ENCODE results near the gene XXYLT1.

The XXYLT1 gene

GRCh38 chr3:195267096-195267495 lies 3.9 kb downstream of the XXYLT1 start:
- DNase-seq (ENCODE audit: low read depth in 2 of 2): no peak

GRCh38 chr3:195266428-195266827 lies 4.5 kb downstream of the XXYLT1 start:
- DNase-seq (ENCODE audit: low read depth in 2 of 2): no peak

- no peak for DNase-seq (ENCODE audit: low read depth in 2 of 2)
Observed at GRCh38 chr3:195265363-195265976, 5.5 kb downstream of the XXYLT1 start.

GRCh38 chr3:195263925-195264600 lies 6.9 kb downstream of the XXYLT1 start:
- DNase-seq (ENCODE audit: low read depth in 2 of 2): no peak

- no peak for DNase-seq (ENCODE audit: low read depth in 2 of 2)
Observed at GRCh38 chr3:195263193-195263924, 7.6 kb downstream of the XXYLT1 start.

- DNase-seq (ENCODE audit: low read depth in 2 of 2): no peak
Observed at GRCh38 chr3:195261925-195262324, 9.0 kb downstream of the XXYLT1 start.

GRCh38 chr3:195260280-195260905 lies 10.6 kb downstream of the XXYLT1 start:
- no peak for DNase-seq (ENCODE audit: low read depth in 2 of 2)

- DNase-seq (ENCODE audit: low read depth in 2 of 2): peak; percentile 68 to 81
Observed at GRCh38 chr3:195259475-195260279, 11.3 kb downstream of the XXYLT1 start.

- no peak for DNase-seq (ENCODE audit: low read depth in 2 of 2)
Observed at GRCh38 chr3:195259154-195259474, 11.8 kb downstream of the XXYLT1 start.

GRCh38 chr3:195258449-195259153 lies 12.4 kb downstream of the XXYLT1 start:
- DNase-seq (ENCODE audit: low read depth in 2 of 2): no peak

- DNase-seq (ENCODE audit: low read depth in 2 of 2): no peak
Observed at GRCh38 chr3:195257454-195258448, 13.2 kb downstream of the XXYLT1 start.

GRCh38 chr3:195256639-195257453 lies 14.1 kb downstream of the XXYLT1 start:
- no peak for DNase-seq (ENCODE audit: low read depth in 2 of 2)

- DNase-seq (ENCODE audit: low read depth in 2 of 2): no peak
Observed at GRCh38 chr3:195255571-195256501, 15.1 kb downstream of the XXYLT1 start.

- no peak for DNase-seq (ENCODE audit: low read depth in 2 of 2)
Observed at GRCh38 chr3:195255176-195255500, 15.8 kb downstream of the XXYLT1 start.

- no peak for DNase-seq (ENCODE audit: low read depth in 2 of 2)
Observed at GRCh38 chr3:195254454-195255175, 16.3 kb downstream of the XXYLT1 start.

GRCh38 chr3:195253923-195254432 lies 17.0 kb downstream of the XXYLT1 start:
- no peak for DNase-seq (ENCODE audit: low read depth in 2 of 2)

Data from stimulated activated CD8-positive, alpha-beta memory T cell treated with anti-CD3 and anti-CD28 coated beads, Interleukin-7, amount 100 ng/mL, for 1 hour (primary cell).